SJCRH30 (cell line): ENCODE data around the gene SGSH. TPM values are rescaled to one million over a fixed set of nuclear protein-coding genes. Genes with fewer than 3 reads are reported as not detected.

Source experiments
- total RNA-seq: library from RNA; depleted of rRNA; stranded (reverse); fragments of >200 nt; shearing (Covaris generic); gene quantifications from 2 replicates; pipeline ENCODE4 v1.2.3, GENCODE V29; 2014; rRNA removed

SGSH gene
- total RNA-seq, 1 experiment from 2014 or later, result 19.3 TPM

Other genes with a start within 250 kb of the SGSH start
- gene TBC1D16, start 184.5 kb downstream of the SGSH start, total RNA-seq, result 60.6 and 61.6 TPM in 2 replicates
- gene CCDC40, start 183.7 kb downstream of the SGSH start, total RNA-seq, result 8.8 and 11.3 TPM in 2 replicates
- 17.5 and 23.1 TPM in 2 replicates for gene GAA, start 118.8 kb downstream of the SGSH start, total RNA-seq
- gene EIF4A3, start 73.2 kb downstream of the SGSH start, total RNA-seq, result 362 and 371 TPM in 2 replicates
- 0.32 and 0.33 TPM in 2 replicates for gene CARD14, start 50.3 kb downstream of the SGSH start, total RNA-seq
- 8.6 and 14.7 TPM in 2 replicates for gene SLC26A11, start 94 bp upstream of the SGSH start, total RNA-seq
- 12.2 and 13.0 TPM in 2 replicates for gene RNF213, start 40.5 kb upstream of the SGSH start, total RNA-seq
- 6.6 and 10.4 TPM in 2 replicates for gene ENDOV, start 194.8 kb upstream of the SGSH start, total RNA-seq